GM23338 (cell line): ENCODE results near the gene MSL1. TPM values are rescaled to one million over a fixed set of nuclear protein-coding genes. Genes with fewer than 3 reads are reported as not detected.
"Not testable (repeated sequence)": the region's sequence is repeated elsewhere in the genome, so short reads cannot be mapped to it uniquely, and the experiment has no call there.

ENCODE experiments used
- ATAC-seq: fragments of 200-7000 bp; cut with Tn5 transposase; 3 replicates; pipeline ENCODE4 v1.9.1; 2020
- DNase-seq: peaks from one replicate; pipeline ENCODE4 v3.0.0-alpha.2; 2015; ENCODE audit warnings: low spot score
- H2AFZ ChIP-seq: fragments of 200-600 bp; sonication (generic); 2 replicates; pipeline ENCODE4 v1.8.0; 2016; ENCODE audit warnings: antibody characterized with exemption, mild to moderate bottlenecking, moderate library complexity
- H3F3A ChIP-seq: fragments of 200-600 bp; sonication (generic); replicated peaks from 2 replicates; pipeline ENCODE4 v1.8.0; 2017; ENCODE audit warnings: antibody characterized with exemption, mixed run types, low read depth
- H3K27ac ChIP-seq: fragments of 200-600 bp; sonication (generic); 2 replicates; pipeline ENCODE4 v1.6.1; 2016; ENCODE audit warnings: low read depth
- H3K27me3 ChIP-seq: fragments of 200-600 bp; sonication (generic); 2 replicates; pipeline ENCODE4 v1.8.0; 2016; ENCODE audit warnings: mild to moderate bottlenecking, mixed run types, moderate library complexity; ENCODE audit not compliant: insufficient read depth
- H3K36me3 ChIP-seq: fragments of 200-600 bp; sonication (generic); 2 replicates; pipeline ENCODE4 v1.8.0; 2016; ENCODE audit warnings: mild to moderate bottlenecking; ENCODE audit not compliant: insufficient read depth
- H3K4me1 ChIP-seq: fragments of 200-600 bp; sonication (generic); 2 replicates; pipeline ENCODE4 v1.8.0; 2016; ENCODE audit warnings: mild to moderate bottlenecking, moderate library complexity; ENCODE audit not compliant: insufficient read depth
- H3K4me2 ChIP-seq: fragments of 200-600 bp; sonication (generic); 2 replicates; pipeline ENCODE4 v1.7.1; 2017; ENCODE audit warnings: mixed run types
- H3K4me3 ChIP-seq: fragments of 200-600 bp; sonication (generic); 2 replicates; pipeline ENCODE4 v1.6.1; 2016; ENCODE audit warnings: mixed run types
- H3K79me2 ChIP-seq: fragments of 200-600 bp; sonication (generic); replicated peaks from 2 replicates; pipeline ENCODE4 v1.8.0; 2017; ENCODE audit warnings: mild to moderate bottlenecking; ENCODE audit not compliant: insufficient read depth
- H3K9me2 ChIP-seq: fragments of 200-600 bp; sonication (generic); 2 replicates; pipeline ENCODE4 v1.8.0; 2017; ENCODE audit not compliant: insufficient read depth
- H4K20me1 ChIP-seq: fragments of 200-600 bp; sonication (generic); replicated peaks from 2 replicates; pipeline ENCODE4 v1.8.0; 2017; ENCODE audit warnings: mild to moderate bottlenecking; ENCODE audit not compliant: insufficient read depth
- H3K27ac Mint-ChIP-seq: 2 replicates; pipeline ENCODE4 v1.8.0; 2020; ENCODE audit warnings: inconsistent platforms, mild to moderate bottlenecking, moderate library complexity, mixed read lengths
- H3K27me3 Mint-ChIP-seq: 3 replicates; pipeline ENCODE4 v1.8.0; 2022; ENCODE audit warnings: low read depth, mild to moderate bottlenecking, moderate library complexity, mixed read lengths, inconsistent platforms; ENCODE audit not compliant: insufficient read depth, poor library complexity
- H3K36me3 Mint-ChIP-seq: 3 replicates; pipeline ENCODE4 v1.8.0; 2021; ENCODE audit warnings: low read depth, mild to moderate bottlenecking, inconsistent platforms, moderate library complexity, mixed read lengths
- H3K4me1 Mint-ChIP-seq: 3 replicates; pipeline ENCODE4 v1.8.0; 2020; ENCODE audit warnings: mild to moderate bottlenecking, inconsistent platforms, mixed read lengths
- H3K4me3 Mint-ChIP-seq: 3 replicates; pipeline ENCODE4 v1.8.0; 2021; ENCODE audit warnings: moderate library complexity, mild to moderate bottlenecking, inconsistent platforms, mixed read lengths
- H3K9me3 Mint-ChIP-seq: 3 replicates; pipeline ENCODE4 v1.8.0; 2020; ENCODE audit warnings: moderate library complexity, mild to moderate bottlenecking, inconsistent platforms, mixed read lengths
- EZH2phosphoT487 ChIP-seq: fragments of 200-600 bp; sonication (generic); IDR thresholded peaks from one replicate; pipeline ENCODE4 v1.8.1; 2018; ENCODE audit warnings: antibody characterized with exemption; ENCODE audit not compliant: unreplicated experiment
- JUNB ChIP-seq: IDR thresholded peaks from one replicate; pipeline ENCODE4 v1.6.1; 2016; ENCODE audit warnings: antibody characterized with exemption; ENCODE audit not compliant: unreplicated experiment
- NANOG ChIP-seq: IDR thresholded peaks from 2 replicates; pipeline ENCODE4 v1.6.1; 2016; ENCODE audit warnings: antibody characterized with exemption, borderline replicate concordance
- POLR2AphosphoS5 ChIP-seq: IDR thresholded peaks from 2 replicates; pipeline ENCODE4 v1.6.1; 2016; ENCODE audit warnings: antibody characterized with exemption, low read depth
- STAT1 ChIP-seq: IDR thresholded peaks from one replicate; pipeline ENCODE4 v1.6.1; 2016; ENCODE audit warnings: antibody characterized with exemption; ENCODE audit not compliant: unreplicated experiment
- ZNF114 ChIP-seq: fragments of 250-450 bp; sonication (Bioruptor Pico); IDR thresholded peaks from 2 replicates; pipeline ENCODE4 v1.5.0; 2020; ENCODE audit warnings: mild to moderate bottlenecking, moderate library complexity
- ZNF331 ChIP-seq: fragments of 250-450 bp; sonication (Bioruptor Pico); IDR thresholded peaks from 2 replicates; pipeline ENCODE4 v1.5.0; 2020; ENCODE audit warnings: low read depth, mild to moderate bottlenecking, moderate library complexity
- polyA plus RNA-seq: library from polyadenylated mRNA; unstranded; fragments of >200 nt; fragmentation: Nextera tagmentation; extraction: Ambion mirVana; gene quantifications from 2 replicates; pipeline ENCODE4 v1.2.1, GENCODE V29; 2016
- total RNA-seq: library from RNA; depleted of rRNA; stranded (reverse); fragments of >200 nt; shearing (Covaris generic); gene quantifications from 2 replicates; pipeline ENCODE4 v1.2.3, GENCODE V29; 2014
- TF ChIP-seq, protein P1 (sequence below): fragments of 250-450 bp; sonication (Bioruptor Pico); IDR thresholded peaks from 2 replicates; pipeline ENCODE4 v1.5.0; 2020; ENCODE audit warnings: mild to moderate bottlenecking, moderate library complexity
- TF ChIP-seq, protein P2 (sequence below): IDR thresholded peaks from 2 replicates; pipeline ENCODE4 v1.6.1; 2016; ENCODE audit warnings: antibody characterized with exemption
- TF ChIP-seq, protein P3 (sequence below), 2 experiments: fragments of 200-600 bp in 1 of 2; sonication (generic) in 1 of 2; conservative IDR thresholded peaks; 2 replicates each; pipeline versions ENCODE4 v1.5.1 to v1.6.1; 2016 to 2017; ENCODE audit warnings: antibody characterized with exemption in 2 of 2, low read depth in 2 of 2, mild to moderate bottlenecking in 2 of 2, moderate library complexity in 1 of 2

Gene MSL1
- total and polyA plus RNA-seq, 2 experiments from 2014 or later: 16.2 to 56.5 TPM

DNA sequence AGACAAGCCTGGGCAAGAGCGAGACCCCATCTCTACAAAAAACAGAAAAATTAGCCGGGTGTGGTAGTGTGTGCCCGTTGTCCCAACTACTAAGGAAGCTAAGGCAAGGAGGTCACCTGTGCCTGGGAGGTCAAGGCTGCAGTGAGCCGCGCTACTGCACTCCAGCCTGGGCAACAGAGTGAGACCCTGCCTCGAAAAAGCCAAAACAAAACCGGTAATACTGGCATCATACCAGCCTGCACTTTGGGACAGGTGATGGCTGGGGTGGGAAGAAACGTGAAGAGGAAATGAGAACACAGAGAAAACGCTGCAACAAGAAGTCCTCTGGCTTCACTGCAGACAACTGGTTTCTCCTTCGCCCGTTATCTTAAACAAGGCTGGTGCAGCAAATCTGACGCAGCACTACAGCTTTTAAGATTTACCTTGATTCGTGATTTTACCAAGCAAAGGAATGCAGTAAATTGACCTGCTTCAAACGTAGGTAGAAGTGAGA, 17.8 kb downstream of the MSL1 start (continued):
- TF ChIP-seq, protein P1, sequence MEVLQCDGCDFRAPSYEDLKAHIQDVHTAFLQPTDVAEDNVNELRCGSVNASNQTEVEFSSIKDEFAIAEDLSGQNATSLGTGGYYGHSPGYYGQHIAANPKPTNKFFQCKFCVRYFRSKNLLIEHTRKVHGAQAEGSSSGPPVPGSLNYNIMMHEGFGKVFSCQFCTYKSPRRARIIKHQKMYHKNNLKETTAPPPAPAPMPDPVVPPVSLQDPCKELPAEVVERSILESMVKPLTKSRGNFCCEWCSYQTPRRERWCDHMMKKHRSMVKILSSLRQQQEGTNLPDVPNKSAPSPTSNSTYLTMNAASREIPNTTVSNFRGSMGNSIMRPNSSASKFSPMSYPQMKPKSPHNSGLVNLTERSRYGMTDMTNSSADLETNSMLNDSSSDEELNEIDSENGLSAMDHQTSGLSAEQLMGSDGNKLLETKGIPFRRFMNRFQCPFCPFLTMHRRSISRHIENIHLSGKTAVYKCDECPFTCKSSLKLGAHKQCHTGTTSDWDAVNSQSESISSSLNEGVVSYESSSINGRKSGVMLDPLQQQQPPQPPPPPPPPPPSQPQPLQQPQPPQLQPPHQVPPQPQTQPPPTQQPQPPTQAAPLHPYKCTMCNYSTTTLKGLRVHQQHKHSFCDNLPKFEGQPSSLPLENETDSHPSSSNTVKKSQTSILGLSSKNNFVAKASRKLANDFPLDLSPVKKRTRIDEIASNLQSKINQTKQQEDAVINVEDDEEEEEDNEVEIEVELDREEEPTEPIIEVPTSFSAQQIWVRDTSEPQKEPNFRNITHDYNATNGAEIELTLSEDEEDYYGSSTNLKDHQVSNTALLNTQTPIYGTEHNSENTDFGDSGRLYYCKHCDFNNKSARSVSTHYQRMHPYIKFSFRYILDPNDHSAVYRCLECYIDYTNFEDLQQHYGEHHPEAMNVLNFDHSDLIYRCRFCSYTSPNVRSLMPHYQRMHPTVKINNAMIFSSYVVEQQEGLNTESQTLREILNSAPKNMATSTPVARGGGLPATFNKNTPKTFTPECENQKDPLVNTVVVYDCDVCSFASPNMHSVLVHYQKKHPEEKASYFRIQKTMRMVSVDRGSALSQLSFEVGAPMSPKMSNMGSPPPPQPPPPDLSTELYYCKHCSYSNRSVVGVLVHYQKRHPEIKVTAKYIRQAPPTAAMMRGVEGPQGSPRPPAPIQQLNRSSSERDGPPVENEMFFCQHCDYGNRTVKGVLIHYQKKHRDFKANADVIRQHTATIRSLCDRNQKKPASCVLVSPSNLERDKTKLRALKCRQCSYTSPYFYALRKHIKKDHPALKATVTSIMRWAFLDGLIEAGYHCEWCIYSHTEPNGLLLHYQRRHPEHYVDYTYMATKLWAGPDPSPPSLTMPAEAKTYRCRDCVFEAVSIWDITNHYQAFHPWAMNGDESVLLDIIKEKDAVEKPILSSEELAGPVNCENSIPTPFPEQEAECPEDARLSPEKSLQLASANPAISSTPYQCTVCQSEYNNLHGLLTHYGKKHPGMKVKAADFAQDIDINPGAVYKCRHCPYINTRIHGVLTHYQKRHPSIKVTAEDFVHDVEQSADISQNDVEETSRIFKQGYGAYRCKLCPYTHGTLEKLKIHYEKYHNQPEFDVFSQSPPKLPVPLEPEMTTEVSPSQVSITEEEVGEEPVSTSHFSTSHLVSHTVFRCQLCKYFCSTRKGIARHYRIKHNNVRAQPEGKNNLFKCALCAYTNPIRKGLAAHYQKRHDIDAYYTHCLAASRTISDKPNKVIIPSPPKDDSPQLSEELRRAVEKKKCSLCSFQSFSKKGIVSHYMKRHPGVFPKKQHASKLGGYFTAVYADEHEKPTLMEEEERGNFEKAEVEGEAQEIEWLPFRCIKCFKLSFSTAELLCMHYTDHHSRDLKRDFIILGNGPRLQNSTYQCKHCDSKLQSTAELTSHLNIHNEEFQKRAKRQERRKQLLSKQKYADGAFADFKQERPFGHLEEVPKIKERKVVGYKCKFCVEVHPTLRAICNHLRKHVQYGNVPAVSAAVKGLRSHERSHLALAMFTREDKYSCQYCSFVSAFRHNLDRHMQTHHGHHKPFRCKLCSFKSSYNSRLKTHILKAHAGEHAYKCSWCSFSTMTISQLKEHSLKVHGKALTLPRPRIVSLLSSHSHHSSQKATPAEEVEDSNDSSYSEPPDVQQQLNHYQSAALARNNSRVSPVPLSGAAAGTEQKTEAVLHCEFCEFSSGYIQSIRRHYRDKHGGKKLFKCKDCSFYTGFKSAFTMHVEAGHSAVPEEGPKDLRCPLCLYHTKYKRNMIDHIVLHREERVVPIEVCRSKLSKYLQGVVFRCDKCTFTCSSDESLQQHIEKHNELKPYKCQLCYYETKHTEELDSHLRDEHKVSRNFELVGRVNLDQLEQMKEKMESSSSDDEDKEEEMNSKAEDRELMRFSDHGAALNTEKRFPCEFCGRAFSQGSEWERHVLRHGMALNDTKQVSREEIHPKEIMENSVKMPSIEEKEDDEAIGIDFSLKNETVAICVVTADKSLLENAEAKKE: no peak
- no peak for TF ChIP-seq JUNB

DNA sequence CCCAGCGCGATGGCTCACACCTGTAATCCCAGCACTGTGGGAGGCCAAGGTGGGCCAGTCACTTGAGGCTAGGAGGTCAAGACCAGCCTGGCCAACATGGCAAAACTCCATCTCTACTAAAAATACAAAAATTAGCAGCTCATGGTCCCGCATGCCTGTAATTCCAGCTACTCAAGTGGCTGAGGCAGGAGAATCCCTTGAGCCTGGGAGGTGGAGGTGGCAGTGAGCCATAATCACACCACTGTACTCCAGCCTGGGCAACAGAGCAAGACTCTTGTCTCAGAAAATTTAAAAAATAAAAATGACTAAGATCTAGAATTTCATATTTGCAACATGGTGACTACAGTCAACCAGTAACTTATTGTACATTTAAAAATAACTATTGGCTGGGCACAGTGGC, 21.4 kb downstream of the MSL1 start:
- H3K9me2 ChIP-seq, H3K4me2 ChIP-seq, H3K27ac Mint-ChIP-seq, H2AFZ ChIP-seq, DNase-seq, H3K9me3 Mint-ChIP-seq, H3K4me1 ChIP-seq, H3K27me3 ChIP-seq, ATAC-seq, H3K27ac ChIP-seq, H3K4me3 Mint-ChIP-seq, H3K4me3 ChIP-seq: not testable (repeated sequence)
- H4K20me1 ChIP-seq: peaks cover 13% of the 10 kb centered on the region
- H3F3A ChIP-seq: peaks cover 22% of the 10 kb centered on the region
- H3K27me3 Mint-ChIP-seq: peaks cover 19% of the 10 kb centered on the region
- H3K4me1 Mint-ChIP-seq: peaks cover 21% of the 10 kb centered on the region
- H3K36me3 ChIP-seq: peaks cover 25% of the 10 kb centered on the region
- peaks cover 82% of the 10 kb centered on the region for H3K79me2 ChIP-seq
- peaks cover 66% of the 10 kb centered on the region for H3K36me3 Mint-ChIP-seq

DNA sequence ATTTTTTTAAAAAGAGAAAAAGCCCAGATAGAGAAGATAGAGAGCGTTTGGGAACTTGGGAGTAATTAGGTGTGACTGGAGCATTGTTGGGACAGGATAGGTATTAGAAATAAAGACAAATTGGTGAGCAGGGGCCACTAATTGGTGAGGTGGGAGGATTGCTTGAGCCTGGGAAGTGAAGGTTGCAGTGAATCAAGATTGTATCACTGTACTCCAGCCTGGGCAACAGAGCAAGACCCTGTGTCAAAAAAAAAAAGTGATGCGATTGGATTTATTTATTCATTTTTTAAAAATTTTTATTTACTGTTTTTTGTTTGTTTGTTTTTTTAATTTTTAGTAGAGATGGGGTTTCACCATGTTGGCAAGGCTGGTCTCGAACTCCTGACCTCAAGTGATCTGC, 23.7 kb downstream of the MSL1 start:
- peaks cover 13% of the 10 kb centered on the region for H3K27me3 Mint-ChIP-seq
- Histone ChIP-seq H3K27me3 (no peaks in the 10 kb centered on the region), H3K4me3 (no peak overlapping the region), H3K4me1 (peaks cover 5% of the 10 kb centered on the region; the same call in 1 of the 2 replicates), H3F3A (peaks cover 14% of the 10 kb centered on the region), H4K20me1 (peaks cover 19% of the 10 kb centered on the region), H3K79me2 (peaks cover 93% of the 10 kb centered on the region), H3K27ac (no peak overlapping the region), H3K4me2 (no peak overlapping the region), H3K36me3 (peaks cover 34% of the 10 kb centered on the region), H3K9me2 (no peaks in the 10 kb centered on the region), H2AFZ (no peak overlapping the region)
- peaks cover 83% of the 10 kb centered on the region for H3K36me3 Mint-ChIP-seq
- H3K4me1 Mint-ChIP-seq: peaks cover 16% of the 10 kb centered on the region
- H3K9me3 Mint-ChIP-seq: no peaks in the 10 kb centered on the region
- DNase-seq: no peak
- H3K27ac Mint-ChIP-seq: peak overlapping the region; percentile 70; the same call in 1 of the 2 replicates
- H3K4me3 Mint-ChIP-seq: no peak overlapping the region
- ATAC-seq: no peak
- TF ChIP-seq ZNF114 (CRISPR knock-in tag) (no peak), STAT1 (no peak), EZH2phosphoT487 (no peak), NANOG (no peak), ZNF331 (CRISPR knock-in tag) (no peak), JUNB (no peak), POLR2AphosphoS5 (no peak)
- TF ChIP-seq, protein P2, sequence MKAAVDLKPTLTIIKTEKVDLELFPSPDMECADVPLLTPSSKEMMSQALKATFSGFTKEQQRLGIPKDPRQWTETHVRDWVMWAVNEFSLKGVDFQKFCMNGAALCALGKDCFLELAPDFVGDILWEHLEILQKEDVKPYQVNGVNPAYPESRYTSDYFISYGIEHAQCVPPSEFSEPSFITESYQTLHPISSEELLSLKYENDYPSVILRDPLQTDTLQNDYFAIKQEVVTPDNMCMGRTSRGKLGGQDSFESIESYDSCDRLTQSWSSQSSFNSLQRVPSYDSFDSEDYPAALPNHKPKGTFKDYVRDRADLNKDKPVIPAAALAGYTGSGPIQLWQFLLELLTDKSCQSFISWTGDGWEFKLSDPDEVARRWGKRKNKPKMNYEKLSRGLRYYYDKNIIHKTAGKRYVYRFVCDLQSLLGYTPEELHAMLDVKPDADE: no peak
- TF ChIP-seq, protein P3, sequence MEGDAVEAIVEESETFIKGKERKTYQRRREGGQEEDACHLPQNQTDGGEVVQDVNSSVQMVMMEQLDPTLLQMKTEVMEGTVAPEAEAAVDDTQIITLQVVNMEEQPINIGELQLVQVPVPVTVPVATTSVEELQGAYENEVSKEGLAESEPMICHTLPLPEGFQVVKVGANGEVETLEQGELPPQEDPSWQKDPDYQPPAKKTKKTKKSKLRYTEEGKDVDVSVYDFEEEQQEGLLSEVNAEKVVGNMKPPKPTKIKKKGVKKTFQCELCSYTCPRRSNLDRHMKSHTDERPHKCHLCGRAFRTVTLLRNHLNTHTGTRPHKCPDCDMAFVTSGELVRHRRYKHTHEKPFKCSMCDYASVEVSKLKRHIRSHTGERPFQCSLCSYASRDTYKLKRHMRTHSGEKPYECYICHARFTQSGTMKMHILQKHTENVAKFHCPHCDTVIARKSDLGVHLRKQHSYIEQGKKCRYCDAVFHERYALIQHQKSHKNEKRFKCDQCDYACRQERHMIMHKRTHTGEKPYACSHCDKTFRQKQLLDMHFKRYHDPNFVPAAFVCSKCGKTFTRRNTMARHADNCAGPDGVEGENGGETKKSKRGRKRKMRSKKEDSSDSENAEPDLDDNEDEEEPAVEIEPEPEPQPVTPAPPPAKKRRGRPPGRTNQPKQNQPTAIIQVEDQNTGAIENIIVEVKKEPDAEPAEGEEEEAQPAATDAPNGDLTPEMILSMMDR (conservative IDR thresholded peaks at IDR 0.05; ENCODE audit: low read depth in 2 of 2): no peak
